ENCODE data around the gene GPR160. TPM values are rescaled to one million over a fixed set of nuclear protein-coding genes. Genes with fewer than 3 reads are reported as not detected.

The GPR160 gene
- total and polyA plus RNA-seq, 9 of the 15 experiments (the other 6 are each of a cell fraction or from before 2014, with no cell fraction given): 1.3 to 10.5 (median 8.3) TPM

GRCh38 chr3:170080605-170081004 lies 42.8 kb downstream of the GPR160 start:
- H3K4me2 ChIP-seq (ENCODE audit: insufficient read depth, low read length): no peak overlapping the region
- BruUV-seq (replicated peaks): no TSS peak
- H3K27ac ChIP-seq (ENCODE audit: extremely low read depth, low read depth, low read length): no peak overlapping the region
- FAIRE-seq (no peak), DNase-seq (ENCODE audit: extremely low read depth in 1 of 4, low spot score in 3 of 4) (no peak), ATAC-seq (no peak)
- no peak for TF ChIP-seq MECOM (CRISPR knock-in tag; IDR thresholded peaks at IDR 0.05)
- no peak for TF ChIP-seq CAMTA2 (CRISPR knock-in tag; conservative IDR thresholded peaks at IDR 0.05)
- TF ChIP-seq TEAD1 (CRISPR knock-in tag; IDR thresholded peaks at IDR 0.05): peak in 1 of 2 experiments; percentile 31; a peak in 1 of 4 replicates
- H2AFZ ChIP-seq (ENCODE audit: low read depth, low read length): no peak overlapping the region
- H3K79me2 ChIP-seq (ENCODE audit: control insufficient read depth, insufficient read depth, low read length): no peaks in the 10 kb centered on the region
- H4K20me1 ChIP-seq (replicated peaks; ENCODE audit: control insufficient read depth, insufficient read depth, low read length): no peaks in the 10 kb centered on the region
- H3K9ac ChIP-seq (ENCODE audit: insufficient read depth in 1 of 2, low read depth in 2 of 2, low read length in 2 of 2): no peak overlapping the region
- no peaks in the 10 kb centered on the region for H3K27me3 ChIP-seq (ENCODE audit: control insufficient read depth in 2 of 2, insufficient read depth in 2 of 2, low read length in 2 of 2)
- H3K9me1 ChIP-seq (ENCODE audit: control insufficient read depth, insufficient read depth, low read length): no peaks in the 10 kb centered on the region
- H3K4me1 ChIP-seq (replicated peaks in 1 of 2; ENCODE audit: control insufficient read depth in 2 of 2, insufficient read depth in 2 of 2, low read length in 2 of 2): peaks cover 0 to 10% of the 10 kb centered on the region in 2 experiments; a peak in 4 of 5 replicates
- in situ Hi-C loops (cut with MboI): no loop called here
- intact Hi-C loops (cut with micrococcal nuclease): no loop called here
- H3K36me3 ChIP-seq (ENCODE audit: control insufficient read depth, insufficient read depth, low read length): peaks cover 12% of the 10 kb centered on the region; the same call in 1 of the 3 replicates
- no peaks in the 10 kb centered on the region for H3K9me3 ChIP-seq (replicated peaks; ENCODE audit: control insufficient read depth, insufficient read depth, low read depth, low read length)
- WGBS (ENCODE audit: insufficient coverage, low coverage, missing lambda C conversion rate): 53% methylated on average over 4 of the region's 4 CpGs
- ChIA-PET CTCF (ENCODE audit: low intra/inter-chr PET ratio) (no interaction called here), POLR2A (interaction anchor here (1.7 kb wide), 1 partner anchor 11 kb away, joined by 3 read pairs; no protein-coding TSS in a partner anchor)
- no peak overlapping the region for H3K4me3 ChIP-seq

GRCh38 chr3:170081079-170081741 lies 43.4 kb downstream of the GPR160 start:
- Histone ChIP-seq H2AFZ (ENCODE audit: low read depth, low read length) (no peak overlapping the region), H3K4me1 (replicated peaks in 1 of 2; ENCODE audit: control insufficient read depth in 2 of 2, insufficient read depth in 2 of 2, low read length in 2 of 2) (peaks cover 0 to 7% of the 10 kb centered on the region in 2 experiments; a peak in 3 of 5 replicates), H3K27ac (ENCODE audit: extremely low read depth, low read depth, low read length) (no peak overlapping the region), H3K4me3 (no peak overlapping the region), H4K20me1 (replicated peaks; ENCODE audit: control insufficient read depth, insufficient read depth, low read length) (no peaks in the 10 kb centered on the region), H3K36me3 (ENCODE audit: control insufficient read depth, insufficient read depth, low read length) (peaks cover 18% of the 10 kb centered on the region; the same call in 2 of the 3 replicates), H3K9me1 (ENCODE audit: control insufficient read depth, insufficient read depth, low read length) (no peaks in the 10 kb centered on the region), H3K79me2 (ENCODE audit: control insufficient read depth, insufficient read depth, low read length) (no peaks in the 10 kb centered on the region), H3K4me2 (ENCODE audit: insufficient read depth, low read length) (no peak overlapping the region), H3K9me3 (replicated peaks; ENCODE audit: control insufficient read depth, insufficient read depth, low read depth, low read length) (no peaks in the 10 kb centered on the region), H3K27me3 (ENCODE audit: control insufficient read depth in 2 of 2, insufficient read depth in 2 of 2, low read length in 2 of 2) (no peaks in the 10 kb centered on the region), H3K9ac (ENCODE audit: insufficient read depth in 1 of 2, low read depth in 2 of 2, low read length in 2 of 2) (no peak overlapping the region)
- ATAC-seq: no peak
- POLR2A ChIA-PET: no interaction called here
- no peak for FAIRE-seq
- no TSS peak for BruUV-seq (replicated peaks)
- intact Hi-C loops (cut with micrococcal nuclease) (no loop called here), in situ Hi-C loops (cut with MboI) (no loop called here)
- CTCF ChIA-PET (ENCODE audit: low intra/inter-chr PET ratio): no interaction called here
- 33% methylated on average over 1 of the region's 1 CpG for WGBS (ENCODE audit: insufficient coverage, low coverage, missing lambda C conversion rate)
- DNase-seq (ENCODE audit: extremely low read depth in 1 of 4, low spot score in 3 of 4): no peak
- TF ChIP-seq POLR2B (IDR thresholded peaks at IDR 0.05; ENCODE audit: low read depth, partially characterized antibody) (no peak), PBX2 (CRISPR knock-in tag; IDR thresholded peaks at IDR 0.05; ENCODE audit: low read depth) (no peak), PBX2 (tag; conservative IDR thresholded peaks at IDR 0.05; ENCODE audit: low read depth) (0 out of 2 replicates have a peak, but pooled peaks have one; percentile 11), CBX3 (IDR thresholded peaks at IDR 0.05; ENCODE audit: borderline replicate concordance in 1 of 2, low read length in 2 of 2) (no peak), MEIS2 (IDR thresholded peaks at IDR 0.05; ENCODE audit: partially characterized antibody) (peak; percentile 63)

All from K562 (cell line).